ENCODE measurements around the gene GNB3.
A peak's percentile ranks its signal among the peaks of the same experiment; 100 is the strongest.
"Not testable (repeated sequence)": the region's sequence is repeated elsewhere in the genome, so short reads cannot be mapped to it uniquely, and the experiment has no call there.

Gene GNB3

GRCh38 chr12:6863586-6864321, 23.0 kb downstream of the GNB3 start:
- no peak for DNase-seq

DNA sequence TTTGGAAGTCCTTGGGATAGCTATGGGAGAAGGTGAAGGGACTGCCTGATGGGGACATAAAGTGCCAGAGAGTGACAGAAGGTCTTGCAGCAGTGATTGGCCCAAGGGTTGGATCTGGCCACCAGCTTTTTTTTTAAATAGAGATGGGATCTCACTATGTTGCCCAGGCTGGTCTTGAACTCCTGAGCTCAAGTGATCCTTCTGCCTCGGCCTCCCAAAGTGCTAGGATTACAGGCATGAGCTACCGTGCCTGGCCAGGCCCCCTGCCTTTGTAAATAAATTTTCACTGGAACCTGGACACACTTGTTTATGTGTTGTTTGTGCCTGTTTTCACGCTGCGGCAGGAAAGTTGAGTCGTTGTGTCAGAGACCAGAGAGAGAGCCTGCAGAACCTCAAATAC, 24.6 kb downstream of the GNB3 start:
- DNase-seq: not testable (repeated sequence)

GRCh38 chr12:6866163-6866919, 25.6 kb downstream of the GNB3 start:
- DNase-seq: no peak

DNA sequence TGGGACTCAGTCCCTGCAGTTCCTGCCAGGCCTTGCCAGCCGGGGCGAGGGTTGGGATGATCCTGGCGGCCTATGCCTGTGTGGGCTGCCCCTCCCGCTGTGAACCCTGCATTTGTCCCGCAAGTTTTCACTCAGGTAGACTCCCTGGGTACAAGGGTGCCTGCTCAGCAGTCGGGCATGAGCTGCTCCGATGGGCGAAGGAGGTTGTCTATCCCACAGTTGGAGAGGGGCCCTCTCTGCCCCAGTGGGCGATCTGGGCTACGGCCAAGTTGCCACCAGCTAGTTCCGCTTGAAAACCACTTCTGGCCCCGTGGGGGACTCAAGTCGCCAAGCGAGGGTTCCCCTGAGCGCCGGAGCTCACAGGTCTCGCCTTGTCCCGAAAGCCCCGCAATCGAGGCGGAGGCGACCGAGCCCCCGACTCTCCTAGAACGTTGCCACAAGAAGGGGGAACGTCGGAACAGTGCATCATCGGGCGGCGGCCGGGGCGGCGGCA, 26.2 kb downstream of the GNB3 start:
- peak; percentile 13 for DNase-seq

DNA sequence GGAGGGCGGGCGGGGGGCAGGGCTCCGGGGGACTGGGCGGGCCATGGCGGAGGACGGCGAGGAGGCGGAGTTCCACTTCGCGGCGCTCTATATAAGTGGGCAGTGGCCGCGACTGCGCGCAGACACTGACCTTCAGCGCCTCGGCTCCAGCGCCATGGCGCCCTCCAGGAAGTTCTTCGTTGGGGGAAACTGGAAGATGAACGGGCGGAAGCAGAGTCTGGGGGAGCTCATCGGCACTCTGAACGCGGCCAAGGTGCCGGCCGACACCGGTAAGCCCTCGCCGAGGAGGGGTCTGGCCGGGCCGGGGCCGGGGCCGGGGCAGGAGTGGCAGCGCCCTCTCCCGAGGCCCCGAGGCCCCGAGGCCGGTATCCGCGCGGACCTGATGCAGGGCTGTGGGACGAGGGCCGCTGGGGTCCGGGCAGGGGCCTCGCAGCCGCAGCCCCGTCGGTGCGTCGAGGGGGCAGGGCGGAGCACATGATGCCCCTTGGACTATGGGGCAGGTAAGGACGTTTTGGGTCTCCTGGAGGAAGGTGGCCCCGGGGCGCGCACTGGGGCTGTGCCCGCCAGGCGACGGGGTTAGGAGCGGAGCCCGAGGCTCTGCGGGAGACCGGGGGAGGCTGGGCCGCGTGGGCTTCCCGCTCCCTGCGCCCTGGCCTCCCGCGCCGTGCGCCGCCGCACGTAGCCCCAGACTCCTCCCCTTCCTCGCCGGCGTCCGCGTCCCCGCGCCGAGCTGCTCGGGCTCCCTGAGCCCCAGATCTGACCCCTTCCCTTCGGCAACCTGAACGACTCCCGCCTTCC, 26.9 kb downstream of the GNB3 start, which contains the start of gene TPI1:
TPI1 (plus strand) TSS at position 119 of the 798 bp plus-strand sequence; CDS start at position 155, 36 bp downstream.
- DNase-seq: peak; percentile 81

GRCh38 chr12:6868211-6869048, 27.7 kb downstream of the GNB3 start:
- DNase-seq: peak; percentile 19

DNA sequence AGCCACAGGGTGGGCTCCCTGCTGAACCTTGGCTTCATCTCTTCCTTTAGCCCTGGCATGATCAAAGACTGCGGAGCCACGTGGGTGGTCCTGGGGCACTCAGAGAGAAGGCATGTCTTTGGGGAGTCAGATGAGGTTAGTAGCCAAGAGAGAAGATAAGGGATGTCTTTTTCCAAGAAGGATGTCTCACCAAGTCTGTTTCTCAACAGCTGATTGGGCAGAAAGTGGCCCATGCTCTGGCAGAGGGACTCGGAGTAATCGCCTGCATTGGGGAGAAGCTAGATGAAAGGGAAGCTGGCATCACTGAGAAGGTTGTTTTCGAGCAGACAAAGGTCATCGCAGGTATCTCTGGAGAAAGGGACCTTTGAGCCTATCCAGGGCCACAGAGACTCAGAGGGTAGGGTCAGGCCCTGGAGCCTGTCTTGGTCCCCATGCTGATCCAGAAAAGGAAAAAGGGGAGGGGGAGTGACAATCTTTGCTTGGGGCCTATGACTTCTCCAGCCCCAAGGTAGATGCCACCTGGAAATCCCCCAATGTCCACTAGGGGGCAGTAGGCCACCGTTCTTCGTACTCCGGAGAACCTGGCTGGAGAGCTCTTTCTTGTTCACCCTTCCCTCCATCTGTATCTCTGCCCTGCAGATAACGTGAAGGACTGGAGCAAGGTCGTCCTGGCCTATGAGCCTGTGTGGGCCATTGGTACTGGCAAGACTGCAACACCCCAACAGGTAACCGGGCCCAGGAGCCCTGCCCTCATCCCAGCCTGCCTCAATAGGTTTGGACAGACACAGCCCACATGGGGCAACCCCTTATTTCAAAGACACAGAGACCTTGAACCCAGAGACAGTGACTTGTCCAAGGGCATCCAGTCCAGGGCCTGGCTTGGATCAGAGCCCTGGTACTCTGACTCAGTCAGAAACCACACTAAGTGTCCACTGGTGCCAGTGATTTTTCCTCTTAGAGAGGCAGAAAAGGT, 28.6 kb downstream of the GNB3 start:
- DNase-seq: peak; percentile 84

DNA sequence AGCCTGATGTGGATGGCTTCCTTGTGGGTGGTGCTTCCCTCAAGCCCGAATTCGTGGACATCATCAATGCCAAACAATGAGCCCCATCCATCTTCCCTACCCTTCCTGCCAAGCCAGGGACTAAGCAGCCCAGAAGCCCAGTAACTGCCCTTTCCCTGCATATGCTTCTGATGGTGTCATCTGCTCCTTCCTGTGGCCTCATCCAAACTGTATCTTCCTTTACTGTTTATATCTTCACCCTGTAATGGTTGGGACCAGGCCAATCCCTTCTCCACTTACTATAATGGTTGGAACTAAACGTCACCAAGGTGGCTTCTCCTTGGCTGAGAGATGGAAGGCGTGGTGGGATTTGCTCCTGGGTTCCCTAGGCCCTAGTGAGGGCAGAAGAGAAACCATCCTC, 29.6 kb downstream of the GNB3 start:
- not testable (repeated sequence) for DNase-seq

GRCh38 chr12:6871052-6871957, 30.6 kb downstream of the GNB3 start:
- peak; percentile 53 for DNase-seq

GRCh38 chr12:6872073-6873048, 31.6 kb downstream of the GNB3 start:
- DNase-seq: peak; percentile 82

DNA sequence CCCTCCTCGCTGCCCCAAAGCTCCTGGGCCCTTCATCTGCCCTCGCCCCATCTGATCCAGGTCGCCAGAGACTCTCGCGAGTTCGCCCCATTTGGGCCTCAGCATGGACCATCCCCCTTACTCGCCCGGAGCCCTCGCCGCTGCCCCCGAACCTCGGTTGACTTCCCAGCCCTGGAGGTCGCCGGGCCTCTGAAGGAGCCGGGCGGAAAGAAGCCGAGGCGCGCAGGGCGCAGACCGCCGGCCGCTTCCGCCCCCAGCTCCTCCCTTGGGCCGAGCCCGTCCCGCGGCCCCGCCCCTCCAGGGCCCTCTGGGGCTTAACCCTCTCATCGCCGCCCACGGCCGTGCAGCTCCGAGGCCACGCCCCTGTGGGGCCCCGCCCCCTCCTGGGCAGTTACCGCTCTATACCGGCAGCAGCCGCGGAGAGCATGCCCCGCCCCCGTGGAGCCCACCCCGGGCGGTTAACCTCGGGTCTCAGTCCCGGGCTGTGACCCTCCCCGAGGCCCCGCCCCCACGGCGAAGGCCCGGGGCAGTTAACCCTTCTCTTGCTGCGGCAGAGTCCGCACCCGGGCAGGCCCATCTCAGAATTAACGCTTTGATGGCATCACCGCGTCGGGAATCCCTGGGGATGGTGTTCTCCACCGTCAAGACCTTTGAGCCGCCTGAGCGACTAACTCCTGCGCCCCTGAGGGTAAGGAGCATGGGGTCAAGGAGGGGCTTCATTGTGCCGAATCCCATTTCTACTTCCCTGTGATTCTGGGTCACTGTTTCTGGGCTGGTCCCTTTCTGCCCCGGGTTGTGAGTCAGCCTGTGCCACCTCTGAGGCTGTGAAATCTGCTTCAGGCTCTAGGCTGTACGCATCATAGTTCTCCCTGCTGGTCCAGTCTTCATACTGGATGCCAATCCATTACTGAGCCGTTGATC, 32.6 kb downstream of the GNB3 start, which contains the start of gene SPSB2:
SPSB2 (minus strand) TSS at position 210 of the 921 bp plus-strand sequence. CDS start 402 bp downstream, outside the sequence.
- DNase-seq: peak; percentile 98

DNA sequence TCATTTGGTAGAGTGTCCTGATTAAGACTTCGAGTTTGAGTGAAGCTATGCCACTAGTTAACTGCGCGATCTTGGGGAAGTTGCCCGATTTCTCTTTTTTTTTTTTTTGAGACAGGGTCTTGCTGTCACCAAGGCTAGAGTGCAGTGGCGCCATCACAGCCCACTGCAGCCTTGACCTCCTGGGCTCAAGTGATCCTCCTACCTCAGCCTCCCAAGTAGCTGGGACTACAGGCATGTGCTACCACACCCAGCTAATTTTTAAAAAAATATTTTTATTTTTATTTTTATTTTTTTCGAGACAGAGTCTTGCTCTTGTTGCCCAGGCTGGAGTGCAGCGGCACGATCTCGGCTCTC, 33.3 kb downstream of the GNB3 start:
- not testable (repeated sequence) for DNase-seq

GRCh38 chr12:6879824-6880223, 39.1 kb downstream of the GNB3 start:
- DNase-seq: not testable (repeated sequence)

DNA sequence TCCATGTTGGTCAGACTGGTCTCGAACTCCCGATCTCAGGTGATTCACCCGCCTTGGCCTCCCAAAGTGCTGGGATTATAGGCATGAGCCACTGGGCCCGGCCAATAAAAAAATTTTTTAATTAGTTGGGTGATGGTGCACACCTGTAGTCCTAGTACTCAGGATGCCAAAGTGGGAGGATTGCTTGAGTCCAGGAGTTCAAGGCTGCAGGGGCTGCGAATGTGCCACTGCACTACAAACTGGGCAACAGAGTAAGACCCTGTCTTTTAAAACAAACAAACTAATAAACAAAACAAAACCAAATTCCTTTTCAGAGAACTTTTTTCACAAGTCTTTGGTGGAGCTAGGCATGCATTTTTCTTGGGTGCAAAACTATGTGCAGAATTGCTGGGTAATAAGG, 42.5 kb downstream of the GNB3 start:
- DNase-seq: no peak

- no peak for DNase-seq
Observed at GRCh38 chr12:6883683-6884082, 43.0 kb downstream of the GNB3 start.

- DNase-seq: no peak
Observed at GRCh38 chr12:6884539-6884938, 43.8 kb downstream of the GNB3 start.
